Fibroblast of lung (primary cell): ENCODE measurements around the gene ZNF521. TPM values are rescaled to one million over a fixed set of nuclear protein-coding genes. Genes with fewer than 3 reads are reported as not detected.
A peak's percentile ranks its signal among the peaks of the same experiment; 100 is the strongest.

ENCODE experiments used
- DNase-seq, 2 donors: peaks; one replicate each; pipeline versions ENCODE4 v3.0.0 to v3.0.0-alpha.2; 2010; ENCODE audit warnings: low read depth in 2 of 2
- H2AFZ ChIP-seq: 2 replicates; pipeline ENCODE4 v1.5.1; 2012; ENCODE audit warnings: low read length, control low read depth, inconsistent platforms
- H3K27ac ChIP-seq: 2 replicates; pipeline ENCODE4 v1.5.1; 2011; ENCODE audit warnings: low read length, control low read depth; ENCODE audit not compliant: insufficient read depth
- H3K27me3 ChIP-seq: 2 replicates; pipeline ENCODE4 v1.5.1; 2011; ENCODE audit warnings: mild to moderate bottlenecking, low read length; ENCODE audit not compliant: control insufficient read depth, insufficient read depth
- H3K36me3 ChIP-seq: 2 replicates; pipeline ENCODE4 v1.5.1; 2011; ENCODE audit warnings: low read length; ENCODE audit not compliant: control insufficient read depth, insufficient read depth
- H3K4me1 ChIP-seq: 2 replicates; pipeline ENCODE4 v1.5.1; 2011; ENCODE audit warnings: low read length; ENCODE audit not compliant: control insufficient read depth, insufficient read depth; ENCODE audit errors: extremely low read depth
- H3K4me2 ChIP-seq: 2 replicates; pipeline ENCODE4 v1.5.1; 2011; ENCODE audit warnings: low read length, control low read depth; ENCODE audit not compliant: insufficient read depth; ENCODE audit errors: extremely low read depth
- H3K4me3 ChIP-seq, 4 experiments: fragments of 200-600 bp in 1 of 4; sonication (generic) in 1 of 4; replicated peaks in 1 of 4; 2 replicates each; pipeline ENCODE4 v1.5.1; 2011 to 2016; ENCODE audit warnings: low read length in 4 of 4, low read depth in 3 of 4, mild to moderate bottlenecking in 3 of 4, control low read depth in 2 of 4, inconsistent platforms in 1 of 4, mixed read lengths in 1 of 4; ENCODE audit not compliant: insufficient read depth in 1 of 4; ENCODE audit errors: control extremely low read depth in 1 of 4
- H3K79me2 ChIP-seq: 2 replicates; pipeline ENCODE4 v1.5.1; 2012; ENCODE audit warnings: mild to moderate bottlenecking, low read length, inconsistent platforms; ENCODE audit not compliant: control insufficient read depth, insufficient read depth
- H3K9ac ChIP-seq: 2 replicates; pipeline ENCODE4 v1.5.1; 2011; ENCODE audit warnings: mild to moderate bottlenecking, low read length, control low read depth; ENCODE audit not compliant: insufficient read depth
- H3K9me3 ChIP-seq: 2 replicates; pipeline ENCODE4 v1.5.1; 2012; ENCODE audit warnings: low read depth, low read length; ENCODE audit not compliant: control insufficient read depth, insufficient read depth
- H4K20me1 ChIP-seq: 2 replicates; pipeline ENCODE4 v1.5.1; 2011; ENCODE audit warnings: low read length; ENCODE audit not compliant: control insufficient read depth, insufficient read depth; ENCODE audit errors: extremely low read depth
- CTCF ChIP-seq, 2 donors: IDR thresholded peaks in 1 of 2; conservative IDR thresholded peaks in 1 of 2; 1 replicate in 1 of 2; 2 replicates in 1 of 2; pipeline ENCODE4 v1.5.1; 2011 to 2012; ENCODE audit warnings: low read length in 2 of 2, control low read depth in 1 of 2, inconsistent platforms in 1 of 2, low read depth in 1 of 2, mild to moderate bottlenecking in 1 of 2
- EZH2 ChIP-seq: IDR thresholded peaks from 2 replicates; pipeline ENCODE4 v1.5.1; 2012; ENCODE audit warnings: low read length, control low read depth, mild to moderate bottlenecking; ENCODE audit errors: missing control alignments
- polyA plus RNA-seq, 2 donors: library from polyadenylated mRNA; depleted of rRNA in 1 of 2; stranded (reverse) in 1 of 2; unstranded in 1 of 2; fragments of >200 nt; gene quantifications; 2 replicates each; pipeline ENCODE4 v1.2.1, GENCODE V29; 2011 to 2012; ENCODE audit warnings: missing spikeins in 1 of 2
- total RNA-seq: library from RNA; depleted of rRNA; stranded (reverse); fragments of >200 nt; gene quantifications from 2 replicates; pipeline ENCODE4 v1.2.1, GENCODE V29; 2014

Gene ZNF521
- total and polyA plus RNA-seq, 2 donors (not counting 1 experiment from before 2014, with no cell fraction given) = 25.2 to 43.6 TPM

- H3K4me3 ChIP-seq = no peak overlapping the region
- H3K4me1 ChIP-seq = no peaks in the 10 kb centered on the region
- H3K36me3 ChIP-seq = no peaks in the 10 kb centered on the region
- no peaks in the 10 kb centered on the region for H4K20me1 ChIP-seq
- no peak overlapping the region for H2AFZ ChIP-seq
- H3K9ac ChIP-seq = no peak overlapping the region
- H3K9me3 ChIP-seq = no peaks in the 10 kb centered on the region
- TF ChIP-seq EZH2 (no peak), CTCF (conservative IDR thresholded peaks at IDR 0.05 in 1 of 2, IDR thresholded peaks at IDR 0.05 in 1 of 2; ENCODE audit: low read depth in 1 of 2, low read length in 2 of 2) (no peak)
- no peaks in the 10 kb centered on the region for H3K27me3 ChIP-seq
- no peak overlapping the region for H3K27ac ChIP-seq
- H3K4me2 ChIP-seq = no peak overlapping the region
- peak in 1 of 2 donors; percentile 50 for DNase-seq
- H3K79me2 ChIP-seq = no peaks in the 10 kb centered on the region
These were observed 211.6 kb downstream of the ZNF521 start for GRCh38 chr18:25140124-25140961.

- no peaks in the 10 kb centered on the region for H3K27me3 ChIP-seq
- TF ChIP-seq EZH2 (no peak), CTCF (conservative IDR thresholded peaks at IDR 0.05 in 1 of 2, IDR thresholded peaks at IDR 0.05 in 1 of 2; ENCODE audit: low read depth in 1 of 2, low read length in 2 of 2) (no peak)
- H3K4me3 ChIP-seq = no peak overlapping the region
- DNase-seq = no peak
- H3K9me3 ChIP-seq = no peaks in the 10 kb centered on the region
- H2AFZ ChIP-seq = no peak overlapping the region
- H3K4me1 ChIP-seq = no peaks in the 10 kb centered on the region
- no peaks in the 10 kb centered on the region for H3K79me2 ChIP-seq
- H3K4me2 ChIP-seq = no peak overlapping the region
- H3K27ac ChIP-seq = no peak overlapping the region
- no peaks in the 10 kb centered on the region for H4K20me1 ChIP-seq
- H3K9ac ChIP-seq = no peak overlapping the region
- H3K36me3 ChIP-seq = no peaks in the 10 kb centered on the region
These were observed 214.8 kb downstream of the ZNF521 start for GRCh38 chr18:25137197-25137472.

- TF ChIP-seq EZH2 = no peak
- TF ChIP-seq CTCF (conservative IDR thresholded peaks at IDR 0.05 in 1 of 2, IDR thresholded peaks at IDR 0.05 in 1 of 2; ENCODE audit: low read depth in 1 of 2, low read length in 2 of 2) = no peak
- Histone ChIP-seq H4K20me1 (no peaks in the 10 kb centered on the region), H3K4me3 (no peak overlapping the region), H3K27me3 (no peaks in the 10 kb centered on the region), H3K9me3 (no peaks in the 10 kb centered on the region), H3K9ac (no peak overlapping the region), H3K4me1 (no peaks in the 10 kb centered on the region), H3K4me2 (no peak overlapping the region), H3K79me2 (no peaks in the 10 kb centered on the region), H2AFZ (no peak overlapping the region), H3K36me3 (no peaks in the 10 kb centered on the region), H3K27ac (no peak overlapping the region)
- peak in 1 of 2 donors; percentile 10 for DNase-seq
These were observed 215.4 kb downstream of the ZNF521 start for GRCh38 chr18:25136416-25137196.
